Neuronal stem cell (in vitro differentiated cells): ENCODE results near the gene SMIM24.

Experiments
- DNase-seq: peaks from one replicate; pipeline ENCODE4 v3.0.0-alpha.2; 2013; ENCODE audit warnings: low spot score
- H2AFZ ChIP-seq: one replicate; pipeline ENCODE4 v1.6.1; 2013; ENCODE audit warnings: mild to moderate bottlenecking, low read length, inconsistent platforms
- H2AK5ac ChIP-seq: 2 replicates; pipeline ENCODE4 v1.6.1; 2013; ENCODE audit warnings: low read depth, mild to moderate bottlenecking, inconsistent platforms, low read length, moderate library complexity, mixed read lengths
- H2BK120ac ChIP-seq: 2 replicates; pipeline ENCODE4 v1.6.1; 2013; ENCODE audit warnings: low read depth, mild to moderate bottlenecking, inconsistent platforms, low read length, moderate library complexity, mixed read lengths
- H2BK12ac ChIP-seq: one replicate; pipeline ENCODE4 v1.6.1; 2013; ENCODE audit warnings: low read length, inconsistent platforms
- H2BK15ac ChIP-seq: 2 replicates; pipeline ENCODE4 v1.6.1; 2013; ENCODE audit warnings: mild to moderate bottlenecking, low read length, inconsistent platforms, mixed read lengths
- H2BK5ac ChIP-seq: one replicate; pipeline ENCODE4 v1.6.1; 2013; ENCODE audit warnings: inconsistent platforms, mild to moderate bottlenecking, low read length, moderate library complexity
- H3K14ac ChIP-seq: one replicate; pipeline ENCODE4 v1.6.1; 2013; ENCODE audit warnings: low read length, inconsistent platforms
- H3K18ac ChIP-seq: 2 replicates; pipeline ENCODE4 v1.6.1; 2013; ENCODE audit warnings: low read length, inconsistent platforms
- H3K23ac ChIP-seq: 2 replicates; pipeline ENCODE4 v1.6.1; 2013; ENCODE audit warnings: low read depth, mild to moderate bottlenecking, mixed read lengths, low read length, inconsistent platforms; ENCODE audit not compliant: poor library complexity
- H3K27ac ChIP-seq: replicated peaks from 3 replicates; pipeline ENCODE4 v1.5.1; 2013; ENCODE audit warnings: low read length, inconsistent platforms
- H3K27me3 ChIP-seq, 3 experiments: 2 replicates each; pipeline ENCODE4 v1.6.1; 2013; ENCODE audit warnings: low read length in 3 of 3, mild to moderate bottlenecking in 2 of 3, inconsistent platforms in 1 of 3, low read depth in 1 of 3, mixed read lengths in 1 of 3, moderate library complexity in 1 of 3; ENCODE audit not compliant: control insufficient read depth in 3 of 3, insufficient read depth in 3 of 3
- H3K36me3 ChIP-seq, 2 donors: replicated peaks in 1 of 2; 2 replicates each; pipeline ENCODE4 v1.6.1; 2013; ENCODE audit warnings: low read length in 2 of 2; ENCODE audit not compliant: control insufficient read depth in 2 of 2, insufficient read depth in 2 of 2
- H3K4ac ChIP-seq: 2 replicates; pipeline ENCODE4 v1.6.1; 2013; ENCODE audit warnings: inconsistent platforms, mild to moderate bottlenecking, low read length, moderate library complexity
- H3K4me1 ChIP-seq, 2 donors: 1 replicate in 1 of 2; 2 replicates in 1 of 2; pipeline ENCODE4 v1.6.1; 2013; ENCODE audit warnings: low read length in 2 of 2, low read depth in 1 of 2; ENCODE audit not compliant: control insufficient read depth in 2 of 2, insufficient read depth in 1 of 2
- H3K4me2 ChIP-seq: one replicate; pipeline ENCODE4 v1.6.1; 2013; ENCODE audit warnings: mild to moderate bottlenecking, low read length, inconsistent platforms; ENCODE audit not compliant: insufficient read depth, poor library complexity, severe bottlenecking
- H3K4me3 ChIP-seq, 2 donors: 2 replicates each; pipeline ENCODE4 v1.5.1; 2013; ENCODE audit warnings: low read length in 2 of 2, mild to moderate bottlenecking in 2 of 2, inconsistent platforms in 1 of 2, moderate library complexity in 1 of 2
- H3K79me1 ChIP-seq: one replicate; pipeline ENCODE4 v1.6.1; 2013; ENCODE audit warnings: low read depth, mild to moderate bottlenecking, inconsistent platforms, low read length, moderate library complexity
- H3K9ac ChIP-seq: one replicate; pipeline ENCODE4 v1.6.1; 2013; ENCODE audit warnings: mild to moderate bottlenecking, low read depth, low read length, inconsistent platforms; ENCODE audit not compliant: poor library complexity
- H3K9me3 ChIP-seq, 2 donors: replicated peaks in 1 of 2; 2 replicates each; pipeline versions ENCODE3 to v1.6.1; 2013; ENCODE audit warnings: low read length in 2 of 2, mild to moderate bottlenecking in 2 of 2, inconsistent platforms in 1 of 2, low read depth in 1 of 2, mixed read lengths in 1 of 2, moderate library complexity in 1 of 2; ENCODE audit not compliant: control insufficient read depth in 2 of 2, insufficient read depth in 1 of 2
- H4K8ac ChIP-seq: one replicate; pipeline ENCODE4 v1.6.1; 2013; ENCODE audit warnings: low read depth, mild to moderate bottlenecking, inconsistent platforms, low read length, moderate library complexity
- H4K91ac ChIP-seq: one replicate; pipeline ENCODE4 v1.6.1; 2013; ENCODE audit warnings: low read length, low read depth, mild to moderate bottlenecking, inconsistent platforms; ENCODE audit not compliant: poor library complexity
- WGBS, 2 donors: extraction: QIAGEN DNeasy Blood & Tissue Kit; methylation state at CpG; one replicate each; pipeline ENCODE4 v1.1.7; 2013; ENCODE audit warnings: missing lambda C conversion rate in 2 of 2, mixed read lengths in 1 of 2; ENCODE audit not compliant: insufficient read length in 2 of 2, insufficient replicate concordance in 1 of 2; ENCODE audit errors: extremely low coverage in 2 of 2; 5-methylcytosine and 5-hydroxymethylcytosine counted together

SMIM24 gene

DNA sequence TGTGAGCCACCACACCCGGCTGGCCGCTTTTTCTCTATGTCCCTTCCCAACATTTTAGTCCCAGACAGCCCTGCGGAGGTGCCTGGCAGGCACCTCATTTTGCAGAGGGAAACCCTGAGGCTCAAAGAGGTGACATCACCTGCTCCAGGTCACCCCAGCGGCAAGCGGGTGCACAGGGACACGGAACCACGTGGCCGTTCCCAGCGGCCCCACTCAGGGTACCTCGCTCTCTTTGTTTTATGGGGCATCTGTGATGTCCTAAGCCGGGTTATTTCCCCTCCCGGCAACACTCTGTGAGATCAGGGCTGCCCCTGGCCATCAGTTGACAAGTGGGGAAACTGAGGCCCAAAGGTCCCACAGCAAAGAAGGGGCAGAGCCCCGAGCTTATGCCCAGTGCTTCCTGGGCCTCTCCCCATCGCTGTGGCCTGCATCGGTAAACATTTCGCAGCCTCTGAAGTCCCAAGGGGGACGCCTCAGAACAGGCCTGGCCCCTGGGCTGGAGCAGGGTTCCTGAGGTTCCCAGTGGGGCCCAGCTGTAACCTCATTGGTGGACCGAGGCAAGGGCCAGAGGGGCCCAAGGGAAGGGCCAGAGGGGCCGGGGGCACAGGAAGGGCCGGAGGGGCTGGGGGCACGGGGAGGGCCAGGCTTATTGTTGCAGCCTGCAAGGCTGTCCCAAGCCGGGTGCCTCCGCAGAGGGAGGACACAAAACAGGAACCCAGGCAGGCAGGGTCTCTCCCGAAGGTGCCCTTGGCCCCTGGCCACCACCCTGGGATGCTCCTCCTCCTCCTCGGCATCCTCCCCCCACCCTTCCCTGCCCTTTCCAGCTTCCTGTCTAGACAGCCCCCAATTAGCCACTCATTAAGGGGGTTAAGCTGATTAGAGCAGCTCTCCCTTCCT lies 39.0 kb downstream of the SMIM24 start:
- H2AFZ ChIP-seq = no peak overlapping the region
- no peak overlapping the region for H2BK120ac ChIP-seq
- H3K14ac ChIP-seq = no peak overlapping the region
- peak overlapping the region; percentile 29 for H3K4ac ChIP-seq
- no CpG with 5 or more reads among the region's 25 CpGs for WGBS, 2 donors
- DNase-seq = no peak
- peak overlapping the region; percentile 77 for H3K23ac ChIP-seq
- peak overlapping the region; percentile 43 for H2BK15ac ChIP-seq
- peaks cover 16 to 20% of the 10 kb centered on the region in 2 donors for H3K4me1 ChIP-seq
- peaks cover 0 to 5% of the 10 kb centered on the region in 2 donors for H3K9me3 ChIP-seq
- peak overlapping the region; percentile 82 for H2AK5ac ChIP-seq
- no peak overlapping the region for H2BK5ac ChIP-seq
- no peak overlapping the region for H3K9ac ChIP-seq
- H3K18ac ChIP-seq = peak overlapping the region; percentile 77
- H4K8ac ChIP-seq = no peak overlapping the region
- peaks cover 0 to 3% of the 10 kb centered on the region in 2 donors for H3K36me3 ChIP-seq
- H3K4me3 ChIP-seq = no peak overlapping the region
- H3K27me3 ChIP-seq = peaks cover 0 to 17% (median 0%) of the 10 kb centered on the region in 3 experiments
- H2BK12ac ChIP-seq = no peak overlapping the region
- H4K91ac ChIP-seq = no peak overlapping the region
- H3K27ac ChIP-seq = no peak overlapping the region
- H3K79me1 ChIP-seq = peaks cover 6% of the 10 kb centered on the region
- no peak overlapping the region for H3K4me2 ChIP-seq

DNA sequence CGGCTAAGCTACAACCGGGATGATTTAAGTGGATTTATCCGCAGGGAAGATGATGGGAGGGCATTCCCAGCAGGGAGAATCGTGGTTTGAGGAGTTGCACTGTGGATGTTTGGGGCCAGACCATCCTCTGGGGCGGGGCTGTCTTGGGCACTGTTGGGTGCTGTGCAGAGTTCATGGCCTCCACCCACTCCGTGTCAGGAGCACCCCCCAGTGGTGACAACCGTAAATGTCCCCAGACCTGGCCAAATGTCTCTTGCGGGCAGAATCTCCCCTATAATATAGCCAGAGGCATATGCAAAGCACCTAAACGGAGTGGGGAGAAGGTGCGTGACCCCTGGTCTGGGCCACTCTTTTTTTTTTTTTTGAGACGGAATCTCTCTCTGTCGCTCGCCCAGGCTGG lies 40.2 kb downstream of the SMIM24 start:
- H3K9me3 ChIP-seq = peaks cover 0 to 5% of the 10 kb centered on the region in 2 donors
- peaks cover 5% of the 10 kb centered on the region for H3K79me1 ChIP-seq
- H3K18ac ChIP-seq = no peak overlapping the region
- H3K27ac ChIP-seq = no peak overlapping the region
- H3K36me3 ChIP-seq = peaks cover 0 to 3% of the 10 kb centered on the region in 2 donors
- no peak overlapping the region for H2AK5ac ChIP-seq
- no peak overlapping the region for H2AFZ ChIP-seq
- H3K9ac ChIP-seq = no peak overlapping the region
- H3K14ac ChIP-seq = no peak overlapping the region
- H3K4me3 ChIP-seq = no peak overlapping the region
- no peak overlapping the region for H2BK120ac ChIP-seq
- no peak overlapping the region for H4K8ac ChIP-seq
- no peak overlapping the region for H3K23ac ChIP-seq
- H4K91ac ChIP-seq = no peak overlapping the region
- H2BK5ac ChIP-seq = no peak overlapping the region
- H3K27me3 ChIP-seq = peaks cover 0 to 14% (median 0%) of the 10 kb centered on the region in 3 experiments
- no peak overlapping the region for H2BK15ac ChIP-seq
- WGBS, 2 donors = no CpG with 5 or more reads among the region's 13 CpGs
- no peak overlapping the region for H2BK12ac ChIP-seq
- H3K4ac ChIP-seq = no peak overlapping the region
- H3K4me2 ChIP-seq = no peak overlapping the region
- peaks cover 16 to 18% of the 10 kb centered on the region in 2 donors for H3K4me1 ChIP-seq
- no peak for DNase-seq

DNA sequence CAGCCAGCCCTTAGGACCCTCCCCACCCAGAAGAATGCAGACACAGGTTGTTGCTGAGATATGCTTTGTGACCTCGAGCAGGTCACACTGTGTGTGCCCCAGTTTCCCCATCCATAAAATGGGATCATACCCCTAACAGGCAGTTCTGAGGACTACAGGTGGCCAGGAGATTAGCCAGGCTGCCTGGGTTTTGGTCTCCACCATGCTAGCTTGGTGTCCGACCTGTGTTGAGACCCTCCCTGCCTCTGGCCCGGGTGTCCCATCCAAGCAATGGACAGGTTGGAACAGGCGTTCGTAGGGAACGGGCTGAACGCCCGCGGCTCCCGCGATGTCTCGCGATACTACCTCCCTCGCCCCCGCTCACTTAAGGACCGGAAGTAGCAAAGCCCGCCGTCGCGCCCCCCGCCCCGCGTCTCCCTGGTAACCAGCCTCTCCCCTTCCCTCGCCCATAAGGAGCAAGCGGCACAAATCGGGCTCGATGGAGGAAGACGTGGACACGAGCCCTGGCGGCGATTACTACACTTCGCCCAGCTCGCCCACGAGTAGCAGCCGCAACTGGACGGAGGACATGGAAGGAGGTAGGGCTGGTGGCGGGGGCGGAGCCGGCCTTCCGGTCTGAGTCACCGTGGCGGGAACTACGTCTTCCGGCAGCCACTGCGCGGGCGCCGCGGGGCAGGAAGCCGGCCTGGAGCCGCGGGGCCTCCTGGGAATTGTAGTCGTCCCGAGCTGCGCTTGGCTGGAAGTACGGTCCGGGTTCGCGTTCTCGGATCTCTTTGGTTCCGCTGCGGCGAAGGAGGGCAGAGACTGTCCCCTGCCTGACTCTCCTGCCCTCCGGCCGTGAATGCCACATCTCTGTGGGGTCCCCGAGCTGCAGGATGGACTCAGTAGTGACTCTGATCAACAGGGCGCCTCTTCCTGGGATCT lies 45.4 kb downstream of the SMIM24 start:
- H3K14ac ChIP-seq = peak overlapping the region; percentile 95
- peak overlapping the region; percentile 83 for H4K91ac ChIP-seq
- H3K18ac ChIP-seq = peak overlapping the region; percentile 100
- peak overlapping the region; percentile 75 for H2BK5ac ChIP-seq
- H3K9ac ChIP-seq = peak overlapping the region; percentile 96
- H3K79me1 ChIP-seq = peaks cover 2% of the 10 kb centered on the region
- peak overlapping the region; percentile 89 for H2BK15ac ChIP-seq
- DNase-seq = peak; percentile 94
- peak overlapping the region; percentile 97 for H3K4me2 ChIP-seq
- no CpG with 5 or more reads among the region's 67 CpGs for WGBS, 2 donors
- peak overlapping the region; percentile 90 for H3K27ac ChIP-seq
- peak overlapping the region; percentile 69 for H2BK120ac ChIP-seq
- peak overlapping the region; percentile 95 for H3K4ac ChIP-seq
- peak overlapping the region; percentile 95 for H2AK5ac ChIP-seq
- peak overlapping the region; percentile 70 for H3K23ac ChIP-seq
- peak overlapping the region; percentile 70 to 98 for H3K4me3 ChIP-seq
- H2BK12ac ChIP-seq = peak overlapping the region; percentile 73
- H3K4me1 ChIP-seq = peaks cover 3 to 5% of the 10 kb centered on the region in 2 donors
- H4K8ac ChIP-seq = peak overlapping the region; percentile 96
- no peaks in the 10 kb centered on the region for H3K36me3 ChIP-seq
- H2AFZ ChIP-seq = peak overlapping the region; percentile 96
- peaks cover 3 to 4% of the 10 kb centered on the region in 2 donors for H3K9me3 ChIP-seq
- no peaks in the 10 kb centered on the region for H3K27me3 ChIP-seq
